NAMALWA (cell line): ENCODE measurements around the gene KCNJ4.

ENCODE experiments used
- DNase-seq: peaks from one replicate; pipeline ENCODE4 v3.0.0-alpha.2; 2015; ENCODE audit warnings: low spot score

Gene KCNJ4

DNA sequence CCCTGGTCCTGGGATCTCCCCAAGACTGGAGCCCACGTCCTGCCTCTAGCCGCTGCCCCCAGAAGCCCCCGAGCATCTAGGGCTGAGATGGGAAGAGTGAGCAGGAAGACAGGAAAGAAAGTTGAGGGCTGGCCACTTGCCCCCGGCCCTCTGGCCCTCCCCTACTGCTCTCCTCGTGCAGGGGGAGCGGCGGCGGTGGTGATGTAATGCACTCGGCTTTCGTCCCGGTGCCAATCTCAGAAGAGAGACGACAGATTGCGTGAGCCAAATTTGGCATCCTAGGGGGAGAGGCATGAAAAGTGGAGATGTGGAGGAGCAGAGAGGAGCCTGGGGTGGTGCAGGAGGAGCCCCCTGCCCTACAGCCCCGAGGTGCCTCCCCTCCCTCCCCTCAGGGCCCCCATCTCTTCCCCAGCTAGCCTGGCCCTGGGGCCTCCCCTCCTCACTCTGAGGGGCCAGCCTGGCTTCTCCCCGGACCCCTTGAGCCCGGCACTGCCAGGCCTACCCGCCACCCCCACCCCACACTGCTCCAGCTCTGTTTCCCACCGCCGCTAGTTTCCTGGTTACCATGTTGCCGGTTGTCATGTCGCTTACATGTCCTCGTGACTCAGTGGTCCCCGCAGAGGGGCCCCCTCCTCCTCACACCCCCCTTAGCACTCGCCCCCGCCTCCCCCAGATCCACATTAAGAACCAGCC lies 2.5 kb downstream of the KCNJ4 start:
- no peak for DNase-seq

DNA sequence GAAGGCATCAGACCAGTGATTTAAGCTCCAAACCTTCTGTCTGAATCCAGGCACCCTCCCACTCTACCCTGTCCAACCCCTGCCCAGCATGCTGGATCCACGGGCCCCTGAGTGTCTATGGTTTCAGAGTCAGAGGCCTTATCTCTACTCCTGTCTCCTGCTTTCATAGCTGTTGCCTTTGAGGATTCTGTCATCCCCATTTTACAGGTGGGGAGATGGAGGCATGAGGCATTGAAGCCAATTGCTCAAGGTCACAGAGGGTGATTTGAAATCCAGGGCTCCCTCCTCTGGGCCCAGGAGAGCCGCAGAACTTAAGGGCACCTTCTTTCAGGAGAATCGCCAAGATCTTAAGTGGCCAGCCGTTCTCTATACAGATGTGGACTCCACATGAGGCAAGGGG lies 3.1 kb downstream of the KCNJ4 start:
- no peak for DNase-seq

DNA sequence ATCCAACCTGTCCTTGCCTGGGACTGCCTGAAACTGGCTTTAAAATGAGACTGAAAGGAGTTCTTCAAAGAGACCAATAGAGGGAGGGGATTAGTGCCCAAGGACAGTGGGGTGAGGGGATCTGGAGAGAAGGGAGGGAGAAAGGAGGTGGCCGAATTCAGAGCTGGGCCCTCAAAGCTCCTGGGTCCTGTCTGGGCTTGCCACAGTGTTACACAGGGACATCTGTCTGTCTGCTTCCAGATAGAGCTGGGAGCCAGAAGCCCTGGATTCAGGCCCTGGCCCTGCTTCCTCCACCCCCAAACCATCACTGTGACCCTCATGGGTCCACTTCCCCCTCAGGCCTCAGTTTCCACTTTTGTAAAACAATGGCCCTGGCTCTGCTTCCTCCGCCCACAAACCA lies 3.6 kb downstream of the KCNJ4 start:
- DNase-seq: no peak

DNA sequence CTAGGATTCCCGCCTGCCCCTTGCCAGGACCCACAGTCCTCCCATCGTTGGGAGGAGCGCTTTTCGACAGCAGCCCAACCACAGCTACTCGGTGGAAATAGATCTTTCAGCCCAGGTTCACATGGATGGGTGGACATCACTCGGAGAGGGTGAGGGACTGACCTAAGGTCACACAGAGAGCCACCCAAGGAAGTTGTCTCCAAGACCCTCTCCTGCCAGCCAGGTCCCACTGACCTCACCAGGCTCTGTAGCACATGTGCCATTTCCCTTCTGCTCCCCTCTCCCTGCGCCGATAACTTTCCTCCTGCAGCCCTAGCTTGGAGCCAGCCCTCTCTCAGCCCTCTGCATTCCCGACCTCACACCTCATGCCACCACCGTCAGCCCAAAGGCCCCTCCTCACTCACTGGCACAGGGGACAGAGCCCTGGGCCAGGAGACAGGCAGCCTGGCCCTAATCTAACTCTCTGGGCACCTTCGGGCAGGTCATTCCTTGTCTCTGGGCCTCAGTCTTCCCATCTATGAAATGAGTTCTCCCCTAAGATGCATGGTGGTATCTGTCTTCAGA lies 4.7 kb downstream of the KCNJ4 start:
- DNase-seq: no peak

DNA sequence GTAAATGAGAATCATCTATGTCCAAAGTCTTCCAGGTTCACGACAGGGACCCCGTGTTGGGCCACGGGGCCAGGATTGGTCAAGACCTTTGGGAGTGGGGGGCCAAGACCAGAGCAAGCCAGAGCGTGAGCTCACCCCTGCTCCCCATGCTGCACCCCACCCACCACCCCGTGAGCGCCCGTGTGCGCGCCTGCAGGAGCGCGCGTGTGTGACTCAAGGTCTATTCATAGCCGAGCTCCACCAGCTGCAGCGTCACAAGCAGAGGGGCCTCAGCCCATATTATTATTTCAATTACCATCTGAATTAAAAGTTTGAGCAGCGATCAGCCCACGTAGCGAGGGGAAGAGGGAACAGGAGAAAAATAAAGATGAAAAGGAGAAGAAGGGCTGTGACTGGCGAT lies 5.2 kb downstream of the KCNJ4 start:
- no peak for DNase-seq

DNA sequence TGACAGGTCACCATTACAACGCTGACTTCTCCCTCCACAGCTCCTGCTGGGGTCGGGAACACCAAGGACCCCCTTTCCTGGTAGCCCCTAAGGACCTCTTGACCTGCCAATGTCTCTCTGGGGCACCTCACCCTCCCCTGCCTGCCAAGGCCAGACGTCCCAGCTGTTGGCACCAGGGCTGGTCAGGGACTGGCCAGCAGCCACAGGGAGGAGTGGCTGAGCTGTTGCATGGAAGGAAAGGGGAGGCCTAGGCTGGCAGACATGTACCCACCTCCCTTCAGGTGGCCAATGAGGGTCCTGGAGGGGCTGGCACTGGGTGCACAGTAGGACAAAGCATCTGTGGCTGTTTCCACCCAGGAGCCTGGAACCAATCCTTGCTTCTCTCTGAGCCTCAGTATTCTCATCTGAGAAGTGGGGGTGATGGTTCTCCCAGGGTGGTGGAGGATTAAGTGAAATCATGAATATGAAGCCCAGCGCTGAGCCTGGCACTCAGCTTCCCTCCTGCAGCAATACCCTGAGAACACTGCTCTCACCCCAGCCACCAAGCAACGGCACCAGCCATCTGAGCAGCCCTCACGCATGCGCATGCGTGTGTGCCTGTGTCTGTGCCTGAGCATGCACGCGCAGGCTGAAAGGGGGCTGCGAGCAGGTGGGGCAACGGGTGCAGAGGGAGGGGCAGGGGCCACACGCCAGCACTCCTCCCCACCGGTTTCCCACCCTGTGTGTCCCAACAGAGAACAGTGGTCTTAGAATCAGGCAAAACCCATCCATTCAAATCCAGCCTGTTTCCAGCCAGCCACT lies 5.9 kb downstream of the KCNJ4 start:
- DNase-seq: no peak

DNA sequence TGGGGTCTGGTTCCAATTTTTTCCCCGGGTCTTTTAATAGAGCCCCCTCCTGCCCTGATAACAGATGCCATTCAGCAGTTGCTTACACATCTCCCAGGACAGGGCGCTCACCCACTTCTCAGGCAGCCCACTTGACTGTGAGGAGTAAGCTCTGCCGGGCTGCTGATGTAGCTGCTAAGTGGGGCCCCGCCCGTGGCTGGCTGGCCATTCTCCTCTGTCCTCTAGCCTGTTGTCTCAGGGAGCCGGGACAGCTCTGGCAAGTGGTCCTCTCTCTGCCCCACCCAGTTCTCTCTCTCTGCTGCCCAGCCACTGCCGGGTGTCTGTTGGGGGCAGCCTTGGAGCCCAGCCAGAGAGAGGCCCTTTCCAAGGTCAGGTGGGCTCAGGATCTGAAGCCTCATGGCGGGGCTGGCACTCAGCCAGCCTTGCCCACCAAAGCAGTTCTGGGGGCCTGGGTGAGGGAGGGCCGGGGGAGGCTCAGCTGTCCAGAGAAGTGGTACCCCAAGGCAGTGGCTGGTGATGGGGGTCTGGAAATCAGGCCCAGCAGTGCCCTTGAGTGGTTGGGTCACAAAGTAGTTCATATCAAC lies 8.9 kb downstream of the KCNJ4 start:
- DNase-seq: no peak

DNA sequence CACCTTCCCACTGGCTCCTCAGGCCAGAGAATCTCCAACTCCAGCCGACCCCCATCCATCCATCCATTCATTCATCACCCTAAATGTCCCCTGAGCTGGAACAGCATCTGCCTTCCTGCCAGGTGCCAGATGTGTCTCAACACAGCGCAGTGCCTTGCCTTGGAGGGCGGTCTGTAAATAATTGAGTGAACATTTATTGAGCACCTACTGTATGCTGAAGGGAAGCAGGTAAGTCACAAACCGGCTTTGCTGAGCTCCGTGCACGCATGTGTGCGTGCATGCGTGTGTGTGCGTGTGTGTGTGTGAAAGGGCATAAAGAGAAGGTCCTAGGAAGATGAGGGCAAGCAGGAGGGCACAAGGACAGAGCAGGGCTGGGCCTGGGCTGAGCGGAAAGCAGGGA lies 10.2 kb downstream of the KCNJ4 start:
- no peak for DNase-seq

DNA sequence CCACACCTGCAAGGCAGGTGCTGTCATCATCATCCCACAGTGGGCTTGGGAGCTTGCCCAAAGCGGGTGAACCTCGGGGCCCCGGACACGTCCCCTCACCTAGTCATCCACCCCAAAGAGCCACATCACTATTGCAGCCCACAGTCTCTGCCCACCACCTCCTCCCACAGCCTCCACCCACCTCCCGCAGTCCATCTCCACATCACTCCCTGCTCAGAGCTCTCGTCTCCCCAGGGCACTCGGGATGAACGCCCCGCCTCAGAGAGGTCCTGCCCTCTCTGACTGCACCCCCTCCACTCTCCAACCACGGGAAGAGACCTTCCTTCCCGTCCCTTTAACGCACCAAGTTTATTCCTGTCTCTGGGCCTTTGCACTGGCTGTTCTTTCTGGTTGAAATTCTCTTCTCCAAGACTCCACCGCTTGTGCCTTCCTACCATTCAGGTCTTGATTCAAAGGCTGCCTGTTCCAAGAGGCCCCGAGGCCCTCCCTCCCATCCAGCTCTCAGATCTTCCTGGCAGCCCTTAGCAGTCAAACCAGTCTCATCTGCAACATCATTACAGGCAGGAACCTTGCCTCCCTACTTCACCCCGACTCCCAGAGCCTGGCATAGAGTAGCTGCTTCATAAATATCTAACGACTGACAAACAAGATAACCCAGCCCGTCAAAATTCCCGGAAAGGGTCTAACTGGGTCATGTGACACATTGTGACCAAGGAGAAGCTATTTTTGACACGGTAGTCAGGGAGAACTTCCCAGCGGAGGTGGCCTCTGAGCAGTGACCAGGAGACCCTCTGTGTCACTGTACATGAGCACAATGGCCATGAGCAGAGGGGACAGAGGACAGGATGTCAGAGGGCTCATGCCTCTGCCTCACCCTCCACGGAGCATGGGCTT lies 11.1 kb downstream of the KCNJ4 start:
- no peak for DNase-seq

DNA sequence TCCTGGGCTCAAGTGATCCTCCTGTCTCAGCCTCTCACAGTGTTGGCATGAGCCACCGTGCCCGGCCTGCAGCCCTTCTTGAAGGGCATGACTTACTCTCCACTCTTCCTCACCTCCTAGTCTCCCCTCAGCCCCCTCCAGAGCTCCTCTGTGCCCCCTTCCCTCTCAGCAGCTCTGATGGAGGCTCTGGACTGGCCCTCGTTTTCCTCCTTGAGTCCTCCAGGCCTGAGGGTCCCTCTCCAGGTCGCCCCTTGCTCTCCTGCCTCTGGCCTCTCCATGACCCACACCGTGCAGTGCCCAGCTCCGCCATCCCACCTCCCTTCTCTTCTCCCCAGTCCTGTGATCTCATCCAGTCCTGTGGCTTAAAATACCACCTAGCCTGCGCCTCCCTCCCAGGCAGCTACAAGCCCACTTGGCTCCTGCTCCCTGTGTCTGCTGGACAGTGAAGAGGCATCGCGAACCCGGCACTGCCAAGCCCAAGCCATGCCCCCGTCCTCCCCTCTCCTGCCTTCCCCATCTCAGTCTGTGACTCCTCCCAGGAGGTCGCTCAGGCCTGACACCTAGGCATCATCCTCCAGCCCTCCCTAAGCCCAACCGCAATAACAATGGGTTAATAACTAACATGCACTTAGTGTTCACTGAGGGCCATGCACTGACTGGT lies 11.9 kb downstream of the KCNJ4 start:
- DNase-seq: no peak

DNA sequence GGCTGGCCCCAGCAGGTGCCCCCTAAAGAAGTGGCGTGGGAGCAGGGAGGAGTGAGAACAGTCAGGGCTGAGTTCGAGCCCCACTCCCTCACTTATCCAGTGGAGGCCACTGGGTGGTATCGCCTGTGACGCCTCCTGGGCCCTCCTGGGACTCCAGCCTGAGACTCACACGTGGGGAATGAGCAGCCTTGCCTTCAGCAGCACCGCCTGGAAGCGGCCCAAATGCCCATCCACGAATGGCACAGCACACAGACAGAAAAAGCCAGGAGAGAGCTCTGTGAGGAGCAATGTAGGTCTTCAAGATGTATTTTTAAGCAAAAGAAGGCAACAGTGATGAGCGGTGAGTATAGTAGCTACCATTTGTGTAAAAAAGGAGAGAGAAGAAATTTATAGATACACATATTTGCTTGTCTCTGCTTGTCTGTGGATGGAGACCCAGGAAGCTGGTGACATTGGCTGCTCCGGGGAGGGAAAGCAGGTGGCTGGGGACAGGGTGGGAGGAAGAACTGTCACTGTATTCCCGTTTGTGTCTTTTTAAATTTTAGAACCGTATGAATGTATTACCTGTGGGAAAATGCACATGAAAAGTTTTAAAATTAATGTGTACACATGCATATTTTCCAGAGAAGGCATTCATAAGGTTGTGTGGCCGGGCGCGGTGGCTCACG lies 13.2 kb downstream of the KCNJ4 start:
- no peak for DNase-seq

DNA sequence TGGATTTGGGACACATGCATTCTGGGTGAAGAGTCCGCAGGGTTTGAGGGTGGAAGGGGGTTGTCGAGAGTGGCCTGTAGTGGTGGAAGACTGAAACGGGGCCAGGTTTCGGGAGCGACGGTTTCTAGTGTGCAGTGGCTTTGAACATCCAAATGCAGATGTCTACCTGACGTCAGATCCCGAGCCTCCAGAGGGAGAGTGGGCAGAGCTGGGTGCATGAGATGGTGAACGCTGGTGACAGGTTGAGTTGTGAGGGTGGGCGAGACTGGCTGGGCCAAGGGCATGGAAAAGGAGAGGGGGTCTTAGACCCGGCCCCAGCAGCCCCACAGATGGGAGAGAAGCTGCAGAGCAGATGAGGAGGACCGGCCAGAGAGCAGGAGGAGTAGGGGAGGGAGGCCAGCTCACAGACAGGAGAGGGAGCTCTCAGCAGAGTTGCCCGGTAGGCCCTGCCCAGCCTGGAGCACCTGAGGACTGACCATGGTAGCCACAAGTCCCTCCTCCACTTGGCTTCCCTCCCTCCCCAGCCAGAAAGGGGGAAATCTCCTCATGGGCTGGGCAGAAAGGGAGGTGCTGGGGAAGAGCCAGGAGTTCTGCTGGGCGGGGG lies 14.2 kb downstream of the KCNJ4 start:
- DNase-seq: no peak

DNA sequence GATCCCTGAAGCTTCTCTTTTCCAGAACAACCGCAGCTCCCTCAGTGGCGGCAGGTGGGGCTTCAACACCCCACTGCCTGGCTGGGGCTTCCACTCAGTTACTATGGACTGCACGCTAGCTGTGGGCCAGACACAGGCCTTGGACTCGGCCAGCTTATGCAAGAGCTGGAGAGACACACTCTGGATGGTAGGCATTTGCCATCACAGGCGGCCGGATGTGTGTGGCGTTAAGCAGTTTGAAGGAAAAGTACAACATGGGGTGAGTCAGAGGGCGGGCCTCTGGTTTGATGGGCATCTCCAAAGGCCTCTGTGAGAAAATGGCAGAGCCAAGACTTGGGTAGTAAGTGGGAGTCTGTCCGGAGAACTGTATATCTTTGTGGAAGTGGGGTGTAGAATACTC lies 17.6 kb downstream of the KCNJ4 start:
- no peak for DNase-seq

DNA sequence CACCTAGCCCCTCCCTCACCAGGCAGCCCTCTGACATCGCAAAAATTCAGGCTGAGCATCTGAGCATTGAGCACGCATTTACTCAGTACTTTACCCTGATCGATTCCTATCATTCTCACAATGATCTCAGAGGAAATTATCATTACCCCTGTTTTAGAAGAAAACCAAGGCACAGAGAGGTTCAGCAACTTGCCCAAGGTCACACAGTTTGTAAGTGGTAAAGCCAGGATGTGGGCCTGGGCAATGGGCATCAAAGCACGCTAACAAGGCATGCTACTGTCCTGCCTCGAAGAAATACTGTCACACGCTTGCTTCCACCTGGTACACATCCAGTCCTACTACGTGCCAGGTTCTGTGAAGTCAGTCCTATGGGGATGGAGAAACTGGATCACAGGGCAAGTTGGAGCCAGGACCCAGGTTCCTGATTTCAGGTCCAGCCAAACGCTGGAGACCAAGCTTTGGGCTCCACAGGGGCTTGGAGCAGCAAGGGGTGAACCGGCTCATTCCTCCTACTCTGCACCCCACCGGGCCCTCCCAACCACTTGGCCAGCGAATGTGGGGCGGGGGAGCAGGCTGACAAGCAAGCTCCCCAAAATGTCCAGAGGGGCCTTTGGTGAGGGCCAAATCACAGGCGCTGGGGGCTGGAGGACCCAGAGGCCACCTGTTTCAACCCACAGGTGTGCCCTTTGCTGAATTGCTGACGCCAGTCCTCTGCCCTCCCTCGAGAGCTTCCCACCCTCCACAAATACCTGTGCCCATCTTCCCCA lies 18.2 kb downstream of the KCNJ4 start:
- DNase-seq: no peak

DNA sequence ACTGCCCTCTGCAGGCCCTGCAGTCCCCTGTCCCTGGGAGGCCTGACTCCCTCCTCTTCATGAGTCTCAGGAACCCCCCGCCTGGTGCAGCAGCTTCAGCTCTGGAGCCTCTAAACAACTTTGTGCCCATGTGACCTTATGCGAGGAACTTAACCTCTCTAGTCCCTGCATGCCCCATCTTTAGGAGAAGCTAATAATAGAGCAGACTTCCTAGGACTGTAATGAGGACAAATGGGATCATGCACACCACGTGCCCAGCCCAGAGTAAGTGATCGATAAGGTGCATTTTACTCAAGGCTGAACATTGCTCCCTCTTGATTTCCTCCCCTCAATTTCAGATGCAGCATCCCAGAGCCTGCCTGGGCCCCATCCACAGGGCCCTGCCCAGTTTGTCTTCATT lies 19.0 kb downstream of the KCNJ4 start:
- no peak for DNase-seq

DNA sequence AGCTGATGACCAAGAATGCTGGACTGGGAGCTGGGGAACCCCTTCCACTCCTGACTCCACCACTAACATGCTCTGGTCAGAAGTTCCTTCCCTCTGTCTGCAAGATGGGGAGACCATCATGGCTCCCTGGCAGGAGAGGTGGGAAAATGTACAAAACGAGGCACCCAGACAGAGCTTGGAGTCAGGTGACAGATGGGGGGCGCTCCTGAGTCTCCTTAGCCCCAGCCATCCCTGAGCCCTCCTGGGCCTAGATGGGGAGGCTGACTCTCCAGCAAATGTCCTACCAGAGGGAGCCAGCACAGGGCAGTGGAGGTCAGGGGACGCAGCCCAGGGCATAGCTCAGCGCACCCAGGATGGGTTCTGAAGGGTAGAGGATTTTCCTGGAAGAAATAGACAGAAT lies 20.0 kb downstream of the KCNJ4 start:
- DNase-seq: no peak

DNA sequence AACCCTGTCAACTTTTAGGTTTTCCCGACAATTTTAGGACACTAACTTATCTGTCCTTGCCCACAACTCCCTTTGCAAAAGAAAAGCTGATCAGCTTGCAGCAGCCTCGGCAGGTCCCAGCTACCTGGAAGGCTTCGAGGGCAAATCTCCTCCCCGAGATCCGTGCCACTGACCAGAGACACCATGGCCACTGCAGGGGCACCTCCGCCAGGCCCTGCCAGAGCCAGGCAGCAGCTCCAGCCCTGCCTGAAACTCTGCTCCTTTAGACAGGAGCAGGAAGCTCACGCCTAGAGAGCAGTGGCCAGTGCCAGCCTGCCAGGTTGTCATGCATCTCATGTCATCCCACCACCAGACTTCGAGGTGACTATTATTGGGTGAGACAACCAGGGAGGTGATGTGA lies 21.1 kb downstream of the KCNJ4 start:
- no peak for DNase-seq

DNA sequence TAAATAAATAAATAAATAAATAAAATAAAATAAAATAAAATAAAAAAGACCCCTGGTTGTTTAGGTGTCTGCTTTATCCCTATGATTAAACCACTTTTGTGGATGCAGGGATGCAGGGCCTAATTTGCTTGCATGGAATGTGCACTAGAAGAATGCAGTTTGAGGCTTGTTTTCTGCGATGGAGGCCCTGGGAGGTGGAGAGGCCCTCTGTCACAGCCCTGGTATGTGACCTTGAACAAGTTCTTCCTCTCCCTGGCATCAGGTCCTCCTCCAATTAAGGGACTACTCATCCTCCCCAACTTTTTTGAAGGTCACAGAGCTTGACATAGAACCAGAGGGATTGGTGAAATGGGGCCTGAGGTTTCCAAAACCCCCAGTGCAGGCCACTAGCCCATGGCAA lies 22.7 kb downstream of the KCNJ4 start:
- no peak for DNase-seq

DNA sequence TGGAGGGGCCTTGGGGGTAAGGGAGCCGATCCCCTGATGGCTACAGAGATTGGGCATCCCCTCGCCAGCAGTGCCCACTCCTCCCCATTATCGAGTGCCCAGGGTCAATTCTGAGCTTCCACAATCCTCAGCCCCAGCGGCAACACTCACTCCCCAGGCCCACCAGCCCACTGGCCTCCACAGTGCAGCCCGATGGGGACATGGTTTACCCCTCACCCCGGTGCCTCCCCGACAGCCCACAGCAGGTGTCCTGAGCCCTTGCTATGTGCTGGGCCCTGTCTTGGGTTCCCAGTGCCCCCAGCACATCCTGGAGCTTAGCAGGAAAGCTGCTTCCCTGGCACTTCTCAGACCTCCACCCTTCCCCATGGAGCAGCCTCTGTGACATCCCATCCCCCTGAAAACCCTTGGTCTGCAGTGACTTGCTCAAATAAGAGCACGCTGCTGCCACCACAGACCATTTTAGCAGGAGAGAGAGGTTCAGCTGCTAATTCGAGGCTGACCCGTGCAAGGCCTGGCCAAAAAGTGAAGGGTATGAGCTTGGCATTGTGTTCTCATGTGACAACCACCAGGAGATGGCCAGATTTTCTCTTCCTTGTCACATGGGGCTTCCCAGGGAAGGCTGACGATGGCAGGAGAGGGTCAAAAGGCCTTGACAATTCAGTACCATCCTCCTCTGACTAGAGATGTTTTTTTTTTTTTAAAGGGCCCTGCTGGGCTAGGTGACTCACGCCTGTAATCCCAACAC lies 23.6 kb downstream of the KCNJ4 start:
- DNase-seq: no peak
